NCI-H187 treated with DMSO at 0.1 percent for 48 hours (cell line): ENCODE results near the gene TRIP6.

ENCODE experiments used
- DNase-seq: peaks from one replicate; lab custom pipeline; 2025; lab: John Stamatoyannopoulos, UW

TRIP6 gene

DNA sequence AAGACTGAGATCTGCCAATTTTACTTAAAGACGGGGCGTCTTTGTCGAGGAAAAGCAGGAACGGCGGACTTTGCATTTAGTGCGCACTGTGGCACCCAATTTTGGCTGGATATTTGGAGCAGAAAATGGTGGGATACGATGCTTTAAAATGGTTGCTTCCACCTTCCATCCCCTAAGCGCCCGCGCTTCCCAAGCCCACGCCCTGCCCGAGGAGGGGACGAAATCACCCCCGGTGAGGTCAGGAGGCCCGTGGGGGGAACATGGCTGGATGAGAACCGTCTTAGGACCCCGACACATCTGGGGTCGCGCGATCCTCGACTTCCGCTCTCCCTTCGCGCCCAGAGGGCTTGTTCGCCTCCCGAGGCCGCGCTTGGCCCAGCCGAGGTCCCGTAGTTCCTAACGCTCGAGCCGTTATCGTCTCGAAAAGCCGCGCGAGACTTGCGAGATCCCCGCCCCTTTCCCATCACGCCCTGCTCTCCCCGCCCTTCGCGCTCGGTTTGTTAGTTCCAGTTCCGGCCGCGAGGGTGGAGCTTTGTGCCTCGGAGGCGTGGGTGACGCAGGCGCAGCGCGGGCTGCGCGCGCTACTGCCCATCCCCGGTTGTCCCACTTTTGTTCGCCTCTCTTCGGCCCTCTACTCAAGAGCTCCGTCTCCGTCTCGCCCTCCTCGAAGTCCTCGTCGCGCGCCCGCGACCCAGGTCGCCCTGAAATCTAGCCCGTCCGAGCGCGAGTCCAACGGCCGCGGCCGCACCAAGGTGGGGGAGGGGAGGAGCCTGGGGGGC is 7.6 kb downstream of the TRIP6 start, which contains the start of gene SRRT:
Gene SRRT (plus strand): TSS at position 527 of the 779 bp plus-strand sequence. CDS start 488 bp downstream, outside the sequence.
- DNase-seq, result peak; percentile 94

DNA sequence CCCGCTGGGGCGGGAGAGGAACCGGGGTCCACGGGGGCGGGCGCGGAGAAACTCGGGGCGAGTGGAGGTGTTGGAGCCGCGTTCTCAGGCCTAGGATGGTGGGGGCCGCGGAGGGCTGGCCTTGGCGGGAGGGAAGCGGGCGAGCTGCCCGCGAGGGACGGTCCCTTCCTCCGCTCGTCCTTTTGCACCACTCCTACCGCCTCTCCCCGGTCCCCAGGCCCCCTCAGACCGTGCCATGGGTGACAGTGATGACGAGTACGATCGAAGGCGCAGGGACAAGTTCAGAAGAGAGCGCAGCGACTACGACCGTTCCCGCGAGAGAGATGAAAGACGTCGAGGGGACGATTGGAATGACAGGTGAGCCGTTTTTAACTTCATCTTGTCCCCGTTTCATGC is 8.2 kb downstream of the TRIP6 start:
- no peak for DNase-seq

- DNase-seq, result no peak
These were observed 10.8 kb downstream of the TRIP6 start for GRCh38 chr7:100878013-100878412.

DNA sequence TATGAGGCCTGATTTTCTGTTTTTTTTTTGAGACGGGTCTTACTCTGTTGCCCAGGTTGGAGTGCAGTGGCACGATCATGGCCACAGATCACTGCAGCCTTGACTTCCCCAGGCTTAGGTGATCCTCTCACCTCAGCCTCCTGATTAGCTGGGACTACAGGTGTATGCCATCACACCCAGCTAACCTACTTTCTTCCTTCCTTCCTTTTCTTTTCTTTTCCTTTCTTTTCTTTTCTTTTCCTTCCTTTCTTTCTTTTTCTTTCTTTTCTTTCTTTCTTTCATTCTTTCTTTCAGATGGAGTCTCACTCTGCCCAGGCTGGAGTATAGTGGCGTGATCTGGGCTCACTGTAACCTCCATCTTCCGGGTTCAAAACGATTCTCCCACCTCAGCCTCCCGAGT is 11.5 kb downstream of the TRIP6 start:
- no peak for DNase-seq

DNA sequence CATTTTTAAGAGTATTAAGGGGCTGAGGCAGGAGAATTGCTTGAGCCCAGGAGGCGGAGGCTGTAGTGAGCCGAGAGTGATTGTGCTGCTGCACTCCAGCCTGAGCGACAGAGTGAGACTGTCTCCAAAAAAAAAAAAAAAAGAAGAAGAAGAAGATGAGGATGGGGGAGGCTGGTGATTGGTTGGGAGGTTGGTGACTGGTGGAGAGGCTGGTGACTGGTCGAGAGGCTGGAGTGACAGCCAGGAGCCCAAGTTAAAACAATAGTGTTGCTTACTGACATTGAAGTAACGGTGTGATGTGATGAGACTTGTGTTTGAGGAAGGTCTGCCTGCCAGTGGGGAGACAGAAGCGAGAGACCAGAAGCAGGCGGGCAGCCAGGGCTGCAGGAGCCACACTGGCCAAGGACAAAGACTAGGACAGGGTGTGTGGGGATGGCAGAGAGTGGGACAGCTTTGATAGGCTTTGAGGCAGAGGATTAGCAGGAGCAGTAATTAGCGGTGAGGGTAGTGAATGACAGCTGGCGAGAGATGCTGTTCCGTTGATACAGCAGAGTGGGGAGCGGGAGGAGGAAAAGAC is 12.6 kb downstream of the TRIP6 start:
- no peak for DNase-seq

- no peak for DNase-seq
These were observed 13.5 kb downstream of the TRIP6 start for GRCh38 chr7:100880645-100881044.

DNA sequence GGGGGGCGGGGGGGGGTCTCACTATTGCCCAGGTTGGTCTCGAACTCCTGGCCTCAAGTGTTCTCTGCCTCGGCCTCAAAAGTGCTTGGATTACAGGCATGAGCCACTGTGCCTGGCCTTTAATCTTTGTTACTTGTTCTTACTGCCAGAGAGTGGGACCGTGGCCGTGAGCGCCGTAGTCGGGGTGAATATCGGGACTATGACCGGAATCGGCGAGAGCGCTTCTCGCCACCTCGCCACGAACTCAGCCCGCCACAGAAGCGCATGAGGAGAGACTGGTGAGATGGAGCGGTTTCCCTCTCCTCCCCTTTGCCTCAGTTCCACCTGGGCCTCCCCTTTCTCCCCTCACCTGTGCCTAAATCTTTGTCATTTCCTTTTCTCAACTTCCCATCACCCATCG is 13.9 kb downstream of the TRIP6 start:
- no peak for DNase-seq

DNA sequence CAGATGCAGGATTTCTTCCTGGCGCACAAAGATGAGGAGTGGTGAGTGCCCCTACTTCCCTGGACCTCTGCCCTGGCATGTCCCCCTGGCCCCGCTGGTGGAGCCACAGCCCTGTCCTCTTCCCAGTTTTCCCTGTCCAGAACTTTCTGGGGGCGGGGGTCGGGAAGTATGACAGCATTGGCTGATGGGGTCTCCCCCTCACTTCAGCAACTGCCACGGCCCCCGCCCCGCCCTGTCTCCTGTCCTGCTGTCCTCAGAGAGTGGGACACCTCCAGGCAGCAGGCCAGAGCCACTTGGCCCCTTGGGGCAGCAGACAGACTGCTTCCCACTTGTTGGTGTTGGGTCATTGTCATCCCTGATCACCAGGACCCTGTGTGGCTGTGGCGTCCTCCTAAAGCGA is 15.0 kb downstream of the TRIP6 start:
- DNase-seq, result no peak

GRCh38 chr7:100882785-100883526 is 15.8 kb downstream of the TRIP6 start:
- no peak for DNase-seq

DNA sequence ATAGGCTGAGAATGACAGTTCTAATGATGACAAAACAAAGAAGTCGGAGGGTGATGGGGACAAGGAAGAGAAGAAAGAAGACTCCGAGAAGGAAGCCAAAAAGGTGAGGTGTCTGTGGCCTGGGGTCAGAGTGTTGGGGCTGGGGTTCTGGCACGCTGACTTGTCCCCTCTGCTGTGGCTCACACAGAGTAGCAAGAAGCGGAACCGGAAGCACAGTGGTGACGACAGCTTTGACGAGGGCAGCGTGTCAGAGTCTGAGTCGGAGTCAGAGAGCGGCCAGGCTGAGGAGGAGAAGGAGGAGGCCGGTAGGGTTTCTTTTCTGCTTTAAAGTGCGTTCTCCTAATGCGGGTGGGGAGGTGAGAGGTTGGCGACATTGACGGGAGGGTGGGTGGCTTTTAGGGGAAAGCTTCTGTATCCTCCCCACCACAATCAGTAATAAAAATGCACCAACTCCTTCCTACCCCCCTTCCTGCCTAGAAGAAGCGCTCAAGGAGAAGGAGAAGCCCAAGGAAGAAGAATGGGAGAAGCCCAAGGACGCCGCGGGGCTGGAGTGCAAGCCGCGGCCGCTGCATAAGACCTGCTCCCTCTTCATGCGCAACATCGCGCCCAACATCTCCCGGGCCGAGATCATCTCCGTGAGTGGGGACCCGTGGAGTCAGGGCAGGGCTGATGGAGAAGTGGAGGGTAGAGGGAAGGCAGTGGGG is 17.7 kb downstream of the TRIP6 start:
- no peak for DNase-seq

- DNase-seq, result no peak
These were observed 18.4 kb downstream of the TRIP6 start for GRCh38 chr7:100885440-100886141.

- DNase-seq, result no peak
These were observed 19.2 kb downstream of the TRIP6 start for GRCh38 chr7:100886142-100886935.

DNA sequence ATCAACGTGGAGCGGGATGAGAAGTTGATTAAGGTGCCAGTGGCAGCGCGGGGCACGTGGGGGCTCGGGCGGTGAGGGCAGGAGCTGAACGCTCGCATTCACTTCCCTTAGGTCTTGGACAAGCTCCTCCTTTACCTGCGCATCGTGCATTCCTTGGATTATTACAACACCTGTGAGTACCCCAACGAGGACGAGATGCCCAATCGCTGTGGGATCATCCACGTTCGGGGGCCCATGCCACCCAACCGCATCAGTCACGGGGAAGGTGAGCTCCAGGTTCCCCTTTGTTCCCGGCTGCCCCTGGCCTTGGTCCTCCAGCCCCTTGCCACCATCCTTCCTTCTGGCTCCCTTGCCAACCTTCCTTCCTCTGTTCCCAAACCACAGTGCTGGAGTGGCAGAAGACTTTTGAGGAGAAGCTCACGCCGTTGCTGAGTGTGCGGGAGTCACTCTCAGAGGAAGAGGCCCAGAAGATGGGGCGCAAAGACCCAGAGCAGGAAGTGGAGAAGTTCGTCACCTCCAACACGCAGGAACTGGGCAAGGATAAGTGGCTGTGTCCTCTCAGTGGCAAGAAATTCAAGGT is 19.8 kb downstream of the TRIP6 start:
- no peak for DNase-seq

DNA sequence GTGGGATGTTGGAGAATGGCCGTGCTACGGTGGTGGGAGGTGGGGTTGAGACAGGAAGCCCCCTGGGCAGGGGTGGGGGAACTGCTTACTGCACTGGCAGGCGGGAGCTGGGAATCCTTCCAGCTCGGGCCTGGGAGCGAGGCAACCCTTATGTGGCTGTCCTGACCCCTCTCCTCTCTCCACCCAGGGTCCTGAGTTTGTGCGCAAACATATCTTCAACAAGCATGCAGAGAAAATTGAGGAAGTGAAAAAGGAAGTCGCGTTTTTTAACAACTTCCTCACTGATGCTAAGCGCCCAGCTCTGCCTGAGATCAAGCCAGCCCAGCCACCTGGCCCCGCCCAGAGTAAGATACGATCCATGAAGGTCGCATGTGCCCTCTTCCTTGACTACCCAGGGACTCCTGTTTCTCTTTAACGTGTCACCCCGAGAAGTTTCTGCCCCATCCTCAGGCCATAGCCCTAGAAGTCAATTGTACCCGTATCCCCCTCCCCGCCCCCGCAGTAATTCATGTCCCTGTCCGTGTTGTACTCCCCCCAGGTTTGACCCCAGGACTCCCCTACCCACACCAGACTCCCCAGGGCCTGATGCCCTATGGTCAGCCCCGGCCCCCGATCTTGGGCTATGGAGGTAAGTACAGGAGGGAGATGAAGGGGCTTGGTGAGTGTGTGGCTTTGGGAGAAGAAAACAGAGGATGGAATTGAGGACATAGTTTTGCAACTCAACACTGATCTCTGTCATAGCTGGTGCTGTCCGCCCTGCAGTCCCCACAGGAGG is 20.5 kb downstream of the TRIP6 start:
- DNase-seq, result no peak

DNA sequence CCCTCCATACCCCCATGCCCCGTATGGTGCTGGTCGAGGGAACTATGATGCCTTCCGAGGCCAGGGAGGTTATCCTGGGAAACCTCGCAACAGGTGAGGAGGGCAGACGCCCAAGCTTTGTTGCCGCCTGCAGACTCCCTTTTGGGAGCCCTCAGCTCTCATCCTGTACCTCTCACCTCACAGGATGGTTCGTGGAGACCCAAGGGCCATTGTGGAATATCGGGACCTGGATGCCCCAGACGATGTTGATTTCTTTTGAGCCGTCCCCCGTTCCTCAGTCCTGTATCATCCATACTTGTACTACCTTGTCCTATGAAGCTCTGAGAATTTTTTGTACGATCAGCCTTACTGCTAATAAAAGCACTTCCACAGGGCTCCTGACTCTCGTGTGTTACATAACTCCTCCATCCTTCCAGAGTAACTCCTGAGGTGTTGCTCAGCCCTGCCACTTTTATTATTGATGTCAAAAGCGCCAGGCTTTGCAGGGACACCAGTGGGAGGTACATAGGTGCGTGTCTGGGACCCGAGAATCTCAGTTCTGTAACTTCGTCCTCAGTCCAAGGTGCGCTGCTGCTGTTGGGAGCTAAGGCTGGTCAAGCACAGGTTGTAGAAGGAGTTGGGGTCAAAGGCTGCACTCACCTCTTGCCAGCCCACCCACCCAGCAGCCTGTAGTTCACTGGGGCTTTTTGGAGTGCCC is 21.3 kb downstream of the TRIP6 start:
- DNase-seq, result no peak

- no peak for DNase-seq
These were observed 22.0 kb downstream of the TRIP6 start, which contains the start of gene UFSP1 for GRCh38 chr7:100888988-100889750. UFSP1 (minus strand) TSS chr7:100889715; CDS start chr7:100889271, 444 bp downstream.

- DNase-seq, result no peak
These were observed 23.7 kb downstream of the TRIP6 start for GRCh38 chr7:100890653-100891567.
